Stimulated activated CD8-positive, alpha-beta memory T cell treated with anti-CD3 and anti-CD28 coated beads, Interleukin-4, amount 100 ng/mL, for 24 hours (primary cell): ENCODE measurements around the gene MBP.
A peak's percentile ranks its signal among the peaks of the same experiment; 100 is the strongest.

ENCODE experiments used
- DNase-seq: peaks from one replicate; pipeline ENCODE4 v3.0.0-alpha.2; 2020; ENCODE audit warnings: low read depth

The MBP gene

DNA sequence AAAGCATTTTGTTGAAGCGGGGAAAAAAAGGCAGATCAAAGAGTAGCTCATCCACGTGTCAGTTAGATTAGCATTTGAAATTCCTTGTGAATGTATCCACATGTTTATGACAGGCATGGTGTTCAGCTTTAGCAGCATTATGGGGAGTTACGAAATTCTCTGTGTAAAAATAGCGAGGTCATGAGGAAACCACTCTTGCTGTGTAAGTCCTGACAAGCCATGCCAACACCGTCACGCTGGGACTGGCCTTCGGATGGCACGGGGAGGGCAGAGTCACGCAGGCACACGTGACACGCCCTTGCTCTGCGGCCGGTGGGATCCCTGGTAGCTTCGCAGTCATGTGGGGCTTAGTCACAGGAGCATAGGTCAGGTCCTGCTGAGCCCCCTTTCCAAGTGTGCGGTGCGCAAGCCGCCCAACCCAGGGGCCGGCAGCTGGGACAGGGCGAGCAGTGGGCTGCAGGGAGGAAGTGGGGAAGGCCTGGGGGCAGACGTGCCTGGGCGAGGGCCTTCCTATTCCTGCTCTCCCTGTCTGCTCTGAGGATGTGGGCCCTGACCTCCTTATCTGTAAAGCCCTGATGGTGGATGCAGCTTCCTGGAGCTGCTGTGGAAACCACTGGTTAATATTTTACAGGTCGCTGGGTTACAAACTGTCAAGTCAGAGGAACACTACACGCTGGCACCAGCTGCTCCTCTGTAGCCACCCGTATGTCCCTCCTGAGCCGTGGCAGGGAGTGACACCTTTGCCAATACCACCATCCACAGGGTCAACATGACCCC, 18.0 kb downstream of the MBP start:
- peak; percentile 39 for DNase-seq

DNA sequence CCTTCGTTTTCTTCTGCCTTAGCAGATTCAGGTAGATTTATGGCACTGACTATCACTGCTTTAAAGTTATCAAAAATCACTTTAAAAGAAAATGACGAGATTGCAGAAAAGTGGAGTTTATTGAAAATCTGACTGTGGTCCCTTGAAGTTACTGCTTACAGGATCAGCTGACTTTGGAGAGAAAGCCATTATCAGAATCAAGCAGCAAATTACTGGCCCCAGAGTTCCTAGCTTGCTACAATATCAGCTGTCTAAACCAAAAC, 18.5 kb downstream of the MBP start:
- DNase-seq, result no peak

DNA sequence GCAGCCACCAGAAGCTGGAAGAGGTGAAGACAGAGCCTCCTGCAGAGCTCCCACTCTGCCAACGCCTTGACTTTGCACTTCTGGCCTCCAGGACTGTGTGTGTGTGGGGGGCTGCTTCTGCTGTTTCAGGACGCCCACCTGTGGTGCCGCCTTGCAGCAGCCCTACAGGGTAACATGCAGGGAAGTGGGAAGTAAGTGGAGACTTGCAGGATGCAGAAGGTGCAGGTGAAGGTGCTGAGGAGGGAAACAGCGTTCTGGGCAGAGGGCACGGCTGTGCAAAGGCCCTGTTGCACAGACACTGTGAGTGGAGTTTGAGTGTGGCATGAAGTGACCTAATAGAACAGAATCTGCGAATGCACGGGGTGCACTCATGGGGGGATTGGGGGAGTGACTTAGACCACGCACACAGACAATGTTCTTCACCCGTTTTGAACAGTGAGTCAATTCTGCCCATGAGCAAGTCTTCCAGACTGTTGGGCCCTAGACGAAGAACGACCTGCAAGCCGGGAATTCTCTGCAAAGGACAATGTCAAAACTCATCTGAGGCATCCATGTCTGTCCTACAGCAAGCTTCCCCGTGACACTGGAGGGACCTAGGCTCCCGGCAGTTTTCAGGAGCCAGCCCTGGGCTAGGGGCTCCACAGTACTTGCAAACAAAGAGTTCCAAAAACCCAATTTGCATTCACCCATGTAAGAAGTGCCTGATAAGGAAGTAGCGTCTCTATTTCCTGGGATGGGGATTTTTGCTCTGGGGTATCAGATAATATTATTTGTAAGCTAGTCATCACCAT, 19.0 kb downstream of the MBP start:
- DNase-seq, result no peak

DNA sequence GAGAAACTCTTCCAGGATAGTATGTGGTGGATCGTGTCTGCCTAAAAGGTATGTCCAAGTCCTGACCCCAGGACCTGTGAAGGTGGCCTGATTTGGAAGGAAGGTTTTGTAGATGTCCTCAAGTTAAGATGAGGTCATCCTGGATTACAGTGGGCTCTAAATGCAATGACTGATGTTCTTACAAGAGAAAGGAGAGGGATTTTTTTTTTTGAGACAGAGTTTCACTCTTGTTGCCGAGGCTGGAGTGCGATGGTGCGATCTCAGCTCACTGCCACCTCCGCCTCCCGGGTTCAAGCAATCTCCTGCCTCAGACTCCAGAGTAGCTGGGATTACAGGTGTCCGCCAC, 19.9 kb downstream of the MBP start:
- no peak for DNase-seq

DNA sequence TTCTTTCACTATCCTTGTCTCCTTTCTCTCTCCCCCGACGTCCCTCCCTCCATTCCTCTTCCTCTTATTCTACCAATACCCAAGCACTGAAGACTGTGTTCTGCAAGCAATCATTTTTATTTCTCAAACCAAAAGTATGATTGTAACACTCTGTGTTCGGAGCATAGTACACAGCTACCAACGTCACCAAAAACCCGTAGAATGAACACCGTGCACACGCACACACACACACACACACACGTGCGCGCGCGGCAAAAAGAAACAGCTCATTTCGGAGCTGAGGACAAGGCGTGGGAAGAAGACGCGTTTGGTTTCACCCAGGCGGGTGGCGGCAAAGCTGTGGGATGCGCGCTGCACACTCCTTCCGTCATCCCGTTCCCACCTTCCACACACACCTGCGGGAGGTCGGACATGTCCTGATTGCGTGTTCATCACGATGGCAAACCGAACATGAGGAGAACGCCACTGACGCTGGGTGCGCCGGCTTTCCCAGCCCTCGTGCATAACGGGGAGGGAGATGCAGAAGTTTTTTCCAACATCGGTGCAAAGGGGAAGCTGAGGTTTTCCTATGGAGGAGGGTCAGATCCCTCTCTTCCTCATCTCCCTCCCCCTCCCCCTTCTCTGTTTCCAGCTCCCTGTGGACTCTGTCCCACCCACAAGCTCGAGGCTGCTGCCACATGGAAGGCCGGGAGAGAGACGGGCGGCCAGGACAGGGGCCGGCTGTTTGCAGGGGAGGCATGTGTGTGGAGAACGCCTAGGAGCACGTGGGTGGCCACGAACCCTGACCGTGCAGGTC, 20.4 kb downstream of the MBP start:
- no peak for DNase-seq

DNA sequence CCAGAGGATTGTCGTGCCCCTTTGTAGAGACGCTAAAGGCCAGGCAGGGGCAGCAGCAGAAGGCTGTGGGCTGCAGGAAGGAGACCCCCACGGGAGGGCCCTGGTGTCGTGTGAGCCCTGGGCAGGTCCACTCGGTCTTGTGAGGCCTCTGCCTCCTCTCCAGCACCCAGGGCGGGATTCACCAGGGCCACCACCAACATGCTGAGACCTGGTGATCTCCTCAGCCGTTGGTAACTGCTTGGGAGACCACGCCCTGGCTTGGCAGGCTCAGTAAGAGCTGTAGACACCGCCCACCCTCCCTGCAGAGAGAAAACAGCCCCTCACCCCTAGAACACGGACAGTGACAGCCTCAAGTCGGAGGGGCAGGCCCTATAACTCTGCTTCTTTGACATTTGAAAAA, 21.1 kb downstream of the MBP start:
- DNase-seq, result no peak

DNA sequence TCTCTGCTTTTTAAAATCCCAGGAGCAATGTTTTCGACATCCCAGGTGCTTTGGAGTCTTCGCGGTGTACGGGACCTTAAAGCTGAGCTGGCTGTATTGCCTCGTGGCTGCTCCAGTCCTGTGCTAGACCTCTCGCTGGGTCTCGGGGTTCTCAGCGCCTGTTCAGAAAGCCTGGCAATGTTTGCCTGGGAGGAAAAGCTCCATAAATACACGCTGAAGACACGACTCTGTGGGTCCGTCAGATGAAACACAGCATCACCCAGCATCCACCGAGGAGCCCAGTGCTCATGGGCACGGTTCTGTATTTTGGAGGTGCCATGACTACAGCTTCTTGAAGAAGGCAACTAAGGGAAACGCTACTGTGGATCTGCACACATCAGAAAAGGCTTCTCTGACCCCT, 21.6 kb downstream of the MBP start:
- no peak for DNase-seq

DNA sequence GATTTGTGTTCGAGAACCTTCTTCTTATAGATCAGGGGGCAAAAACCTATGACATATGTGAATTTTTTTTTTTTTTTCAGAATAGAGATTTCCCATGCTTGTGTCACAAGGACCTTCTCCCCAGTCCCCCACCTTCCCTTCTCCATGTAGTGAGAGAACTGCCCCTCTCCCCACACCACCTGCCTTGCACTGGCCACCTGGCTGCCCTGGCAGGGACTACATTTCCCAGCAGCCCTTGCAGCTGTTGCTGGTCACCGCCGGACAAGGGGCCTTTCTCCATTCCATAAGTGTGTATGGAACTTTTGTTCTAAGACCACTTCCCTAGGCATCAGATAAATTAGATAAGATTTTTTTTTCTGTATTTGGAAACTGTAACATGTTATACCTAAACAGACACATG, 22.2 kb downstream of the MBP start:
- no peak for DNase-seq

DNA sequence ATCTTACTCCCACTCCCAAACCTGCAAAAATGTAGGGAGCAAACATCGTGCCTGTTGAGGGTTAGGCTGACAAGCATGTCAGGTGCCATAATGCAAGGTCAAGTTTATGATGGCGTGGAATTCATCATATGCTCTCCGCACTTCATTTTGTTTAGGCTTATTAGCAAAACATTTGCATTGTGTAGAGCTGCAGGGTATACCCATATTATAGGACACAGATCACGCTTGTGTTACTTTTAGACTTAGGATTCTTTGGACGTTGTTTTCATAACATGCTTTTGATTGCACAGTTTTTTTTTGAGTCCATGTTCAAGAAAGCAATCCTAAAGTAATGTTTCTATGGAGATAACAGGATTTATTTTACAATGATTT, 22.9 kb downstream of the MBP start:
- no peak for DNase-seq

DNA sequence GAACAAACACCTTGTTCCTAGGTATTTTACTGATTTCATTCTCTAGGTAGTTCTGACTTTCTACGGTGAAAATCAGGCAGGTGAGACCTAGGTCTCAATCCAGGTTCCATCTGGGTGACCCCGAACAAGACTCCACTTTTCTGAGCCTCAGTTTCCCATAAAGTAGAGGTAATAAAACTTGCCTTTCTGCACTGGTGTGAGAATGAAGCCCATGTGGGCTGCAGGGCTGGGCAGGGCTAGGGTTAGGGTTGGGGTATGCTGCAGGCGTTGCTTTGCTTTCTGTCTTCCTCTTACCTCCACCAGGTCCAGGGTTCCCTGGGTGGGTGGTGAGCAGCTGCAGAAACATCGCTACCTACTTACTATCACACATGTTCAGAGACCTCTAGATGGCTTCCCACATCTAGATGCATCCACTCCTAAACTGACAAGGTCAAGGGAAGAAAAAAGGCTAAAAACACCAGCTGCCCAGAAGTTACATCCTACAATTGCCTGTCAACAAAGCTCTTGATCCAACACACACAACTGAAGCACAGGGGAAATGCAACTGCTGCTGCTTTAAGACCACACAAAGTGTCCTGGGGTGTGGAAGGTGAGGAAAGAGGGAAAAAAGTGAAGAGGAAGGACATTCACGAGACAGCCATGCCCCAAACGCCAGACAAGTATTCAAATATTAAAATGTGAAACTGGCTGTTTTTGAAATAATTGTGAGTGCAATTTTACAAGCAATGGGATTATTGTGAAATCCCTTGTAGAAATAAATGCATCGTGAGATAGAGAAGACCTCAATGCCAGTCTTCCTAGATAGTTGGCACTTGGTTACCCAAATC, 23.5 kb downstream of the MBP start:
- no peak for DNase-seq

DNA sequence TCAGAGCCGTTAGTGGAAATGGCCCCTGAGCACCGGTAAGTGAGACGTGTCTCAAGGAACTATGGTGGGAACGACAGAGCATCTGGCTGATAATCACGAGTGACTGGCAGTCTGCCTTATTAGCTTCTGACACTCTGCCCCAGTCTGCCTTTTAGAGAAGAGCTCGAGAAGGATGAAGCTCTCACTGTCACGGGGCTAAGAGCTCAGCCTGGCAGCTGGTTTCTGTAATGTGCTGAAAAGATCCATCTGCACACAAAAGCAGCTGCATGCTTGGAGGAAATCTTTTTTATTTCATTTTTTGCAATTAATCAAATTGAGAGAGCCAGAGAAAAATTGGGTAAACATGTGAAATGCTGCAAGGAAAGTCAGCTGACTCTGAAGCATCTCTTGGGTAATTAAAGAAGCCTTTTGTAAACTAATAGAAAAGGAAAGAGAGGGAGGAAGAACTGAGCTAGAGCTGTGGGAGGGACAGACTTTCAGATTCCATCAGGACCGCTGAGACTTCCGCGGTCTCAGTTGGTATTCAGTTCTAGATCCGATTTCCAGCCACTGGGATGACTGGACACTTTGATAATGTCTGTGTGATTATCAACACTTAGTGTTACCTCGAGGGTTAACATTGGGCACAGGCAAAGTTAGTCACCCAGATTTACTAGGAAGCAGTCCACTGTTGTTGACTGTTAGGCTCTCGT, 24.4 kb downstream of the MBP start:
- no peak for DNase-seq

DNA sequence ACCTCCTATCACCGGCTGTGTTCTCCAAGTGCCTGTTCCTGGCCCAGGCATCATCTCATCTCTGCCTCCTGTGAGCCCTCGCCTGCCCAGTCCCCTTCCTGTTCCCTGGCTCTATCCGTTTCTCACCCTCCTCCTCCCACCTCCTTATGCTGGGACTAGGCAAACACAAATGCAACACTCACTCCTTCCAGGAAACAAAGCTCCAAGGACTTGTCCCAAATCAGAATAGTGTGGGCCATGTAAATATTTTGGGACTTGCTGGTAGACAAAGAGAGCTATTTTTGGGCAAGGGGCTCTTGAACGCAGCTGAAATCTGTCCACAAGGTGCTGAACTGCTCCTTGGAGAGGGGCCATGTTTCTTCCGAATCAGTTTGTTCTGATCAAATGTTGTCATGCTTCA, 25.3 kb downstream of the MBP start:
- DNase-seq, result no peak

DNA sequence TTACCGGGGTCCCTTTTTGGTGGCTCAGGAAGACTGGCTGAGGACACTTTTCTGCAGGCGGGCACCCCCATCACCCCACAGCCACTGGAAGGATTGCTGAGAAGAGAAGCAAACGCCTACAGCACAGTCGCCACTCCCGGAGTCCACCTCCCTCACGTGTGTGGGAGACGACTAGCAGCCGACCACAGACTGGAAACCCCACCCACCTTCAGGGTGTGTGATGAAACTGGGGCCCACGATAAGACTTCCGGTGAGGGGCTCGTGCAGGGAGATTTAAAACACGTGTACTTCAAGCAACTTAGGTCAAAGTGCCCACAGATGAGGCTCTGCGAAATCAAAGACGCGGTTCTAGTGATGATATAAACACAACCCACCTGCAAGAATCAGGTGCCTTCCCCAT, 26.3 kb downstream of the MBP start:
- peak; percentile 67 for DNase-seq

DNA sequence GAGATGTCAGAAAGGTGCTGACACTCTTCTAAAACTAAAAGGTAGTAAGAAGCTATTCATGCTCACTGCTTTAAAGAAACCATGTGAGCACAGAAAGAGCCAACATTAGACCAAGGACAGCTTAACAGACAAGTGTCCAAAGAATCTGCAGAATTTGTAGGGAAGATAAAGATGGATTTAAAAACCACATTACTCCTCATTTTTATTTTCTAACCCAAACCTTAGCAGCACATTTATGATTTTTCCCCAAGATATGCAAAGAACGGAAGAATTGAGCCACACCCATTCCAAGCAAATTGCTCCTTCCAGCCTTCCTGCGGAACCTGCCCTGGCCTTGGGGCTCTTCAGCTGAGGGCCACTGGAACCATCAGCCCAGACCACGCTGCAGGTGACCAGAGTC, 26.9 kb downstream of the MBP start:
- DNase-seq, result no peak

DNA sequence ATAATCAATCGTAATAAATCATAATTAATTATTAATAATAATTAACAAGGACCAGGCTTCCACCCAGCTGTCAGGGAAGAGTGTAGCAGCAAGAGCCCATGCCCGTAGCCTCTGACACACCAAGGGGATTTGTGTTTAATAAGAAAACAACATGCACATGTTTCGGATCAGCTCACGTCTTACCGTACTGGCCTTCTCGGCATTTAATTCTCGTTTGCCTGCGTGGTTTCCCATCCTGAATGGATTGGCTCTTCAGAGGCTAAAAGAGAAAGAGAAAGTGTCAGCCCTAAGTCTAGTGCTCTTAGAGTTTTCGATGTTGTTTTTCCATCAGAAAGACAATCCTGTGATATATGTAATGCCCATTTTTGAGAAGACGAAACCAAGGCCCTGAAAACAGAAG, 27.6 kb downstream of the MBP start:
- DNase-seq, result no peak

DNA sequence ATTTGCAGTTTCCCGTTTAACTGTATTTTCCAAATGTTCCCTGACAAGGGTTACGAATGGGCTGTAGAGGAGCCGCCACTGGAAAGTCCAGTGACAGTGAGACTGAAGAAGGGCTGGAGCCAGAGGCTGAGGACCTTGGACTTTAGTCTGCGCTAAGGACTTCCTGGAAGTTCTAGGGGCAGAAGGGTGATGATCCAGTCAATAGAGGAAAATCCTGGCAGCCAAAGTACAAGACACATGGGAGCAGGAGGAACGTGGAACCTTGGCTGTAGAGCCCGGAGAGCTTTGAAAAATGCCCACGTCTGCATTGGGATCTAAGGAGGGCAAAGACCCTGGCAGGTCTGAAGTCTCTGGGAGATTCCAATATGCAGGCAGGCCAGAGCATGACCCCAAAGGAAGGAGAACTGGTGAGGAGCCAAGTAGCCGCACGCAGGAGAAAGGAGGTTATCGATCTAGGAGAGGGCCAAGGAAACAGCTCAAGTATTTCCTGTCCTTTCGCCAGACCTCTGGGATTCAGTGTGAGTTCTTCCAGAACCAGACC, 28.5 kb downstream of the MBP start:
- no peak for DNase-seq

DNA sequence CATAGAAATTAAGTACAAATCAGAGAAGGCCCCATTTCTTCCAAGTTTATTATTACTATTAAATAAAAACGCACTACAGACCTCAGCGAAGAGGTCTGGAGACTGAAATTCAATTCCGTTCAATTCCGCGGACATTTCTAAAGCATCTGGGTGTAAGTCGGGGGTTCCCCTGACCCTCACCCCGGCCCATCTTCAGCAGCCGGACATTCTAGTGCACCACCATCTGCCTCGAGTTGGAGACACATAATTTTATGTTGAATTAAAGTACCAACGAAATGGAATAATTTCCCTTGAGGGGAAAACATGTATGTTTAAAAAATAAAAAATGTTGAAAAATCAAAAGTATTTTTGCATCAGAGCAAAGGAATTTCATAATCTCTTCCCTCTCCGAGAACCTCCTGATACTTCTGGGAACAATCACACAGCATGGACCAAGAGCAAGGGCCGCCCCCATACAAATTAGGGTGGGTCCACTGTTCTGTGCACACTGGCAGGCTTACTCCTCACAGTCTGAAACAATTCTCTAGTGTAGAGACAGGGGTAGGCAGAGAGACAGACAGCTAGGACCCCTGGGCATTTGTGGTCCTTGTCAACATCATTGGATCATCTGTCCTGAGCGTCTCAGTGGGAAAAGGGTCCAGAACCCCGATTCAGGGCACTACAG, 29.3 kb downstream of the MBP start:
- no peak for DNase-seq

DNA sequence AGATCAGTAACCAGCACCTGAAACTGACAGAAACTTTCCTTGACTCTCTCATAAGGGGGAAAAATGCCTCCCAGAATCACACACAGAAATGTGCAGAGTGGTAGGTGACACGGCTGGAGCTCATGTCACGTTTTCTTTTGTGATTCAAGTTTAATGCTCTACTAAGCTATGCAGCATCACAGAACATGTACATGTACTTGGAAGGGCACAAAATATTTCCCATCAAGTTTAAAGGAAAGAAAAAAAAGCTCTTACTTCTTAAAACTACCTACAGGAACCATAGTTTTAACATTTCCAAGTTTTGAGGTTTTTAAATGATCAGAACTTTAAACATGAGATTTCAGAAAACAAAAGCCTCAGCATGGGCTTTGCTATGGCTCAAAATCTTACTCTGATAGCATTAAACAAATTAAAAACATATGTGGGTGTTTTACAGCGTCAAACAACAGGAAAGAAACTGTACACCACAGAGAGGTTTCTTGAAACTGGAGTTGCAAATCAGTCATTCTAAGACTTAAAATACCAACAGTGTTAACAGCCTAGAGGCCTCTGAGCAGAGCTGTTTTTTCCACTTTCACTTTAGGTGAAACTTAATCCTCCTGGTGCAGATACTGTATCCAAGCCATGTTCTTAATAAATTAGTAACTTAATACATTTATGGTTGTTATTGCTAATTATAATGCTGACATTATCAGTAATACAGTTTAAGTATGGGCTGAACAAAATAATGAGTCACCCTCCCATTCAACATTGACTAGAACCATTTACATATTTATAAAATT, 30.1 kb downstream of the MBP start:
- DNase-seq, result no peak

DNA sequence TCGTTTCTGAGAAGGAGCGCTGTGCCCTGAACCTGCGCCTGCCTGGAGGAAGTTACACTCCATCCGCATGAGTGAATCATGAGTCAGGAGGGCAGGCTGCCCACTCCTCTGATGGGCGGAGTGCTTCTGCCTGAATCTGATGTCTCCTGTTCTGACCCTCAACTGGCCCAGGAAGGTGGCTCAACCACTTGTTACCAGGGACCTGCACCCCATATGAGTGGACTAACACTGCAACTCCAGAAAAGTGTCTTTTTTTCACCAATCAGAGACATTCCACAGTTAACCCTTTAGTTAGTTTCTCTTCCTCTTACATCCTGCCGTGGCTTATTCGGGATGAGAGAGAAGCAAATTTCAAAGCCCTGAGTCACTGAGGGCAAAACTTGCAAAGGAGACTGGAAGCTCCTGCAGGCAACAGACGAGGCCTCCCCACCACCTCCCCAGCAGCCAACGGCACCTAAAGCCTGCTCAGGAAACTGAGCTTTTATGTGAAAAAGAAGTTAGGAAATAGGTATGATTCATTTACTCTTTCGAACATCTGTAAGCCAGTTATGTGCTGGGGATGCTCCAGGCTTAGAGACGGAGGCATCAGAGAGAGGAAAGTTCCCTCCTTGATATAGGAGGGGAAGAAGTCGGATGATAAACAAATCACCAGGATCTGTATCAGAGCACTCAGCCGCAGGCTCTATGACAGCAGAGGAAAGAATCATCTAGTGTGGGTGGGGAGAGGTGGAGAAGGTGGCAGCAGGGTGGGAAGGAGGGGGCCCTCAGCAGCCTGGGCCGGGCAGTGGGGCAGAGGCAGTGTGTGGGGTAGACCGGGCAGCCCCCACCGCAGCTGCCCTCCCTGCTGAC, 30.9 kb downstream of the MBP start:
- peak; percentile 45 for DNase-seq
